A549 (cell line): ENCODE measurements around the gene SETD3. TPM values are rescaled to one million over a fixed set of nuclear protein-coding genes. Genes with fewer than 3 reads are reported as not detected.

Experiments
- ATAC-seq, 2 experiments: fragments of 200-7000 bp in 1 of 2; fragments of >200 bp in 1 of 2; cut with Nextera tagmentation in 1 of 2; cut with Tn5 transposase in 1 of 2; 3 replicates each; pipeline versions ENCODE4 v1.8.0 to v1.9.1; 2018 to 2020; ENCODE audit warnings: mild to moderate bottlenecking in 1 of 2, moderate library complexity in 1 of 2
- CTCF ChIA-PET: fragments of 300-600 bp; sonication (Branson Sonifier 250); formaldehyde crosslinking; extraction: SDS; loops from one replicate; lab custom pipeline; 2021; ENCODE audit warnings: antibody characterized with exemption, inconsistent platforms; lab: Yijun Ruan, JAX
- POLR2A ChIA-PET: fragments of 350-600 bp; formaldehyde crosslinking; extraction: SDS; loops from one replicate; lab custom pipeline; 2021; ENCODE audit warnings: antibody characterized with exemption, inconsistent platforms; lab: Yijun Ruan, JAX
- DNase-seq, 2 experiments: peaks; one replicate each; pipeline versions ENCODE4 v3.0.0 to v3.0.0-alpha.2; 2011 to 2016; ENCODE audit warnings: low read depth in 1 of 2, low spot score in 1 of 2
- FAIRE-seq: peaks from 2 replicates; lab custom pipeline; 2011; peaks lifted over from hg19 to GRCh38; lab: Jason Lieb, UNC
- H3K27ac ChIP-seq, 2 experiments: fragments of >200 bp; sonication (Bioruptor Twin); formaldehyde crosslinking; 3 replicates each; pipeline ENCODE4 v1.5.1; 2016 to 2017
- H3K4me1 ChIP-seq: fragments of >200 bp; sonication (Bioruptor Twin); formaldehyde crosslinking; 3 replicates; pipeline ENCODE4 v1.6.1; 2016
- H3K4me2 ChIP-seq: fragments of >200 bp; sonication (Bioruptor Twin); formaldehyde crosslinking; 3 replicates; pipeline ENCODE4 v1.6.1; 2016
- H3K4me3 ChIP-seq: fragments of >200 bp; sonication (Bioruptor Twin); formaldehyde crosslinking; 3 replicates; pipeline ENCODE4 v1.5.1; 2016
- H3K9me3 ChIP-seq: fragments of >200 bp; sonication (Bioruptor Twin); formaldehyde crosslinking; 3 replicates; pipeline ENCODE4 v1.6.1; 2016
- CBX2 ChIP-seq: fragments of 200-600 bp; sonication (generic); IDR thresholded peaks from 2 replicates; pipeline ENCODE4 v1.6.1; 2016; ENCODE audit warnings: low read depth, mild to moderate bottlenecking, borderline replicate concordance
- EHMT2 ChIP-seq: fragments of 200-600 bp; sonication (generic); IDR thresholded peaks from 2 replicates; pipeline ENCODE4 v1.6.1; 2016; ENCODE audit warnings: antibody characterized with exemption, low read depth, mild to moderate bottlenecking, moderate library complexity
- FOXS1 ChIP-seq: fragments of 250-450 bp; sonication (Bioruptor Pico); IDR thresholded peaks from 2 replicates; pipeline ENCODE4 v1.5.0; 2020; ENCODE audit warnings: mild to moderate bottlenecking, moderate library complexity
- GATA3 ChIP-seq: IDR thresholded peaks from 2 replicates; pipeline ENCODE4 v1.6.1; 2012; ENCODE audit warnings: borderline replicate concordance
- HOXA7 ChIP-seq: fragments of 250-450 bp; sonication (Bioruptor Pico); IDR thresholded peaks from 2 replicates; pipeline ENCODE4 v1.5.0; 2020; ENCODE audit warnings: mild to moderate bottlenecking, moderate library complexity
- HOXB13 ChIP-seq: fragments of 250-450 bp; sonication (Bioruptor Pico); IDR thresholded peaks from 2 replicates; pipeline ENCODE4 v1.5.0; 2020; ENCODE audit warnings: low read depth, mild to moderate bottlenecking, moderate library complexity
- JUNB ChIP-seq: fragments of >200 bp; sonication (Bioruptor Twin); formaldehyde crosslinking; IDR thresholded peaks from 2 replicates; pipeline ENCODE4 v1.6.1; 2016
- KDM1A ChIP-seq: fragments of 200-600 bp; sonication (generic); IDR thresholded peaks from 2 replicates; pipeline ENCODE4 v1.6.1; 2016; ENCODE audit warnings: low read depth, mild to moderate bottlenecking
- KDM5A ChIP-seq: fragments of 200-600 bp; sonication (generic); IDR thresholded peaks from 2 replicates; pipeline ENCODE4 v1.6.1; 2016; ENCODE audit warnings: antibody characterized with exemption, mild to moderate bottlenecking
- NFE2L2 ChIP-seq: fragments of 150-350 bp; conservative IDR thresholded peaks from 2 replicates; pipeline ENCODE4 v1.6.1; 2014; ENCODE audit warnings: low read length
- PHF8 ChIP-seq: fragments of 200-600 bp; sonication (generic); IDR thresholded peaks from 2 replicates; pipeline ENCODE4 v1.6.1; 2016; ENCODE audit warnings: low read depth, mild to moderate bottlenecking, antibody characterized with exemption, moderate library complexity, borderline replicate concordance
- POLR2AphosphoS2 ChIP-seq: conservative IDR thresholded peaks from 2 replicates; pipeline ENCODE4 v1.6.1; 2012; ENCODE audit warnings: low read length, improper control_type of control experiment, inconsistent platforms
- RCOR1 ChIP-seq: fragments of 150-350 bp; IDR thresholded peaks from 2 replicates; pipeline ENCODE4 v1.6.1; 2014; ENCODE audit warnings: antibody characterized with exemption, low read length, low read depth
- RNF2 ChIP-seq: fragments of 200-600 bp; sonication (generic); IDR thresholded peaks from 2 replicates; pipeline ENCODE4 v1.6.1; 2016; ENCODE audit warnings: low read depth, mild to moderate bottlenecking, antibody characterized with exemption, moderate library complexity, borderline replicate concordance
- SREBF2 ChIP-seq: fragments of 450-650 bp; IDR thresholded peaks from 2 replicates; pipeline ENCODE4 v1.6.1; 2014; ENCODE audit warnings: mild to moderate bottlenecking, moderate library complexity
- TP53 ChIP-seq: fragments of 250-450 bp; sonication (Bioruptor Pico); IDR thresholded peaks from 2 replicates; pipeline ENCODE4 v1.5.0; 2021; ENCODE audit warnings: mild to moderate bottlenecking, moderate library complexity
- ZC3H11A ChIP-seq: fragments of 450-650 bp; IDR thresholded peaks from 2 replicates; pipeline ENCODE4 v1.6.1; 2014; ENCODE audit warnings: antibody characterized with exemption, mild to moderate bottlenecking
- ZSCAN20 ChIP-seq: fragments of 250-450 bp; sonication (Bioruptor Pico); IDR thresholded peaks from 2 replicates; pipeline ENCODE4 v1.8.0; 2022; ENCODE audit warnings: mild to moderate bottlenecking, moderate library complexity
- WGBS: methylation state at CpG from one replicate; pipeline ENCODE4 v1.1.6; 2017; ENCODE audit errors: missing lambda C conversion rate; 5-methylcytosine and 5-hydroxymethylcytosine counted together
- polyA plus RNA-seq, 4 experiments: library from polyadenylated mRNA; depleted of rRNA in 3 of 4; stranded (reverse); fragments of >200 nt; fragmentation: RNase III in 1 of 4; extraction: RNeasy Plus Mini Kit Qiagen cat#74134 plus additional on column Dnase treatment in 1 of 4; gene quantifications; 2 replicates in 3 of 4; 3 replicates in 1 of 4; pipeline ENCODE4 v1.2.3, GENCODE V29; 2011 to 2017

The SETD3 gene
- polyA plus RNA-seq, 2 of the 4 experiments (the other 2 are of a cell fraction), result 43.1 to 59.7 TPM

DNA sequence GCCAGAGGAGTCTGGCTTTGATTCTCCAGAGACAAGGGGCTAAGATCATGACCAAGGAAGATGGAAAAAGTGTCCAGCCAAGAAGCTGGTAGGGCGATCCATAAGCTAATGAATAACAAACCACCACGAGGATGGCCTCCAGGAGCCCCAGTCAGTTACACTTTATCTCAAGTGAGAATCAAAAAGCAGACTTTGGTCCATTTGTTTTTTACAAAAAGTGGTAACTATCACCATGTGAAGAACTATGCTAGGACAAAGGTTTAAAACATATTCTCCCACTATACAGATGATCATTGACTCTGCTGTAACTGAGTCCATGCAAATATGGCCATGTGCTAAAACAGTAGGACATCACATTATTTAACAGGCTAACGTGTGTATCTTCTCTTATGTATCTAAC is 13.9 kb downstream of the SETD3 start:
- no peaks in the 10 kb centered on the region for H3K9me3 ChIP-seq
- no peak for DNase-seq
- 73% methylated on average over 3 of the region's 3 CpGs for WGBS
- H3K4me3 ChIP-seq, result no peak overlapping the region
- no peak for ATAC-seq
- CTCF ChIA-PET, result interaction anchor here (0.7 to 1.6 kb wide), 3 partner anchors 9 to 51 kb away, joined by 3 to 4 read pairs (median 3); no protein-coding TSS in a partner anchor
- H3K4me2 ChIP-seq, result no peak overlapping the region
- POLR2A ChIA-PET, result interaction anchor here (1.7 kb wide), 1 partner anchor 14 kb away, joined by 9 read pairs; the partner anchor contains the start of genes CCNK and SETD3
- no peak overlapping the region for H3K27ac ChIP-seq
- peak; percentile 85 for FAIRE-seq
- no peaks in the 10 kb centered on the region for H3K4me1 ChIP-seq
- no peak for TF ChIP-seq HOXA7
- TF ChIP-seq KDM5A, result no peak
- TF ChIP-seq ZC3H11A, result no peak
- no peak for TF ChIP-seq EHMT2
- no peak for TF ChIP-seq POLR2AphosphoS2
- no peak for TF ChIP-seq ZSCAN20 (CRISPR knock-in tag)
- no peak for TF ChIP-seq PHF8
- no peak for TF ChIP-seq FOXS1 (CRISPR knock-in tag)
- TF ChIP-seq NFE2L2, result no peak
- no peak for TF ChIP-seq TP53 (CRISPR knock-in tag)
- no peak for TF ChIP-seq RCOR1
- TF ChIP-seq HOXB13 (CRISPR knock-in tag), result no peak
- no peak for TF ChIP-seq CBX2
- TF ChIP-seq GATA3, result no peak
- no peak for TF ChIP-seq RNF2

DNA sequence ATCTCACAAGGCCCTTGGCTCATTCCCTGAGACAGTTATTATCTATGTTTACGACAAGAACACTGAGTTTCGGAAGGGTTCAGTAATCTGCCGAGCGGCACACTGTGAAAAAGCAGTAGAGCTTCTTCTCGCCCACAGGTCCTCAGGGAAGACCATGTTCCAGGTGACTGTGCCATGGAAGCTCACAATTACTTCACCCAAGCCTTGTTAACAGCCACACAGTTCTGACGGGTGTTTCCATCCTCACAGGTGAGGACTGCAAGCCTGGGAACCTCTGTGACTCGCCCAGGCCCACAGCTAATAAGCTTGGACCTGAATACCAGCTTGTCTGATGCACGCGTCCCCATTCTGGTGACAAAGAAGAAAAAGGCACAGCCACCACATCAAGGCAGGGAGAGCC is 15.4 kb downstream of the SETD3 start:
- ChIA-PET POLR2A (interaction anchor here (0.7 kb wide), 1 partner anchor 15 kb away, joined by 3 read pairs; the partner anchor contains the start of genes CCNK and SETD3), CTCF (interaction anchor here (1.4 kb wide), 1 partner anchor 14 kb away, joined by 5 read pairs; no protein-coding TSS in a partner anchor)
- Histone ChIP-seq H3K4me2 (no peak overlapping the region), H3K27ac (no peak overlapping the region), H3K4me1 (no peaks in the 10 kb centered on the region), H3K9me3 (no peaks in the 10 kb centered on the region), H3K4me3 (no peak overlapping the region)
- FAIRE-seq, result no peak
- TF ChIP-seq JUNB, result no peak
- TF ChIP-seq KDM1A, result no peak
- ATAC-seq, result no peak
- 93% methylated on average over 9 of the region's 9 CpGs for WGBS
- no peak for DNase-seq

DNA sequence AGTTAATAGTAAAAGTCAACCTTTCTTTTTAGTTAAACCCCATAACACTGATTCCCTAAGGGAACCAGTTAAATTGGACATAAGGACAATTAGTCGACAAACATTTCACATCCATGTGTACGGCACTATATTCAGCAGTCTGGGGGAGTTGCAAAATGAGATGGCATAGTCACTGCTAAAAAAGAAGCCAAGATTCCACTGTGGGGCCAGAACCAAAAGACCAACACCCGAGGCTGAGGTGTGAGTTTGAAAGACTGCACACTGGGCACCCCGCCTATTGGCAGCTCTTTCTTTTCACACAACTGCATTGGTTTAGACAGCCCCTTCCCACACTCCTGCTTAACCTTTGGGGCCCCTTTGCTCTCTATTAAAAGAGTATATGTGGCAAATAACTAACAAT is 16.7 kb downstream of the SETD3 start:
- Histone ChIP-seq H3K4me1 (no peaks in the 10 kb centered on the region), H3K9me3 (no peaks in the 10 kb centered on the region)

DNA sequence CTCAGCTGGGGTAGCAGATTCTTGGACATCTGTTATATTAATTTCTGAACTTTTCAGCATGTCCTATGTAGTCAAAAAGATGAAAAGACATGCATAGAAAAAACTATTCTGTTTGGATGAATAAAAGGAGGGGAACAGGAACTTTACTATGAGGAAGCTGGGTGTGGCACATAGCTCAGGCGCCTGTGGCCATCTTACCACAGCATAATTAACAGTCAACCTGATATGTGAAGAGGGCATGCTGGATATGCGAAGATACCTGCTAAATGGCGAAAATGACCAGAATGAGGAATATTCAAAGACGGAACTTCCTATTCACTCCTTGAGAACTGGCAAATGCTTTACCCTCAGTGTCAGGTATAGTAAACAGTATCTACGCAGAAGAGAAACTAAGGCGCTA is 18.4 kb downstream of the SETD3 start:
- no peak for ATAC-seq
- TF ChIP-seq SREBF2, result no peak
- TF ChIP-seq, all 56 proteins: peak for 0
- DNase-seq, result no peak
- no peak for FAIRE-seq
- POLR2A ChIA-PET, result no interaction called here
- no peaks in the 10 kb centered on the region for H3K4me1 ChIP-seq
- no peak overlapping the region for H3K4me2 ChIP-seq
- WGBS, result 64% methylated on average over 6 of the region's 6 CpGs
- CTCF ChIA-PET, result interaction anchor here (1.0 to 1.5 kb wide), 2 partner anchors 18 to 22 kb away, joined by 3 read pairs; partner anchors contain the start of gene SETD3
- no peaks in the 10 kb centered on the region for H3K9me3 ChIP-seq
- no peak overlapping the region for H3K4me3 ChIP-seq
- no peak overlapping the region for H3K27ac ChIP-seq

More for the DNA sequence above, 16.7 kb downstream of the SETD3 start:
- Histone ChIP-seq H3K27ac (no peak overlapping the region), H3K4me2 (no peak overlapping the region), H3K4me3 (no peak overlapping the region)
- FAIRE-seq, result no peak
- ATAC-seq, result no peak
- TF ChIP-seq SREBF2, result no peak
- 88% methylated on average over 4 of the region's 4 CpGs for WGBS
- ChIA-PET POLR2A (no interaction called here), CTCF (interaction anchor here (0.9 kb wide), 1 partner anchor 24 kb away, joined by 3 read pairs; no protein-coding TSS in a partner anchor)
- DNase-seq, result no peak
